Activated T-helper 1 cell treated with anti-CD3 and anti-CD28 coated beads, Interleukin-2, amount 50 U/mL, for 16 hours (primary cell): ENCODE measurements around the gene FOXO3B.
"Not testable (repeated sequence)": the region's sequence is repeated elsewhere in the genome, so short reads cannot be mapped to it uniquely, and the experiment has no call there.

Source experiments
- DNase-seq, 2 donors: peaks; one replicate each; pipeline ENCODE4 v3.0.0-alpha.2; 2020; ENCODE audit warnings: low read depth in 1 of 2, low spot score in 1 of 2

Gene FOXO3B

GRCh38 chr17:18681767-18682571 is at the start of gene FOXO3B:
TSS of gene FOXO3B (minus strand) at chr17:18682314. CDS start at chr17:18681651, 663 bp downstream.
- DNase-seq, result peak in 1 of 2 donors; percentile 69

GRCh38 chr17:18723509-18723908 is 41.4 kb upstream of the FOXO3B start:
- DNase-seq, result not testable (repeated sequence)

- DNase-seq, result not testable (repeated sequence)
These were observed 40.5 kb upstream of the FOXO3B start for GRCh38 chr17:18722612-18723011.

GRCh38 chr17:18721775-18722547 is 39.8 kb upstream of the FOXO3B start:
- not testable (repeated sequence) for DNase-seq

- DNase-seq, result not testable (repeated sequence)
These were observed 37.5 kb upstream of the FOXO3B start for GRCh38 chr17:18719428-18720110.

GRCh38 chr17:18718643-18719427 is 36.7 kb upstream of the FOXO3B start:
- DNase-seq, result not testable (repeated sequence)

GRCh38 chr17:18712354-18712999 is 30.4 kb upstream of the FOXO3B start:
- DNase-seq, result peak; percentile 29 to 33

GRCh38 chr17:18708215-18708614 is 26.1 kb upstream of the FOXO3B start:
- DNase-seq, result not testable (repeated sequence)

GRCh38 chr17:18705955-18706354 is 23.8 kb upstream of the FOXO3B start:
- DNase-seq, result not testable (repeated sequence)

- DNase-seq, result not testable (repeated sequence)
These were observed 16.5 kb upstream of the FOXO3B start for GRCh38 chr17:18698473-18699103.

- not testable (repeated sequence) for DNase-seq
These were observed 13.0 kb upstream of the FOXO3B start for GRCh38 chr17:18695143-18695542.

- not testable (repeated sequence) for DNase-seq
These were observed 554 bp upstream of the FOXO3B start for GRCh38 chr17:18682668-18683067.

- DNase-seq, result not testable (repeated sequence)
These were observed 4.7 kb downstream of the FOXO3B start for GRCh38 chr17:18677381-18677780.

- not testable (repeated sequence) for DNase-seq
These were observed 5.2 kb downstream of the FOXO3B start for GRCh38 chr17:18676928-18677327.

GRCh38 chr17:18672395-18673227 is 9.5 kb downstream of the FOXO3B start:
- DNase-seq, result not testable (repeated sequence)

- DNase-seq, result not testable (repeated sequence)
These were observed 13.5 kb downstream of the FOXO3B start for GRCh38 chr17:18668625-18669024.

GRCh38 chr17:18667535-18667934 is 14.6 kb downstream of the FOXO3B start:
- not testable (repeated sequence) for DNase-seq

- not testable (repeated sequence) for DNase-seq
These were observed 15.8 kb downstream of the FOXO3B start for GRCh38 chr17:18666326-18666725.
